A673 (cell line): ENCODE data around the gene BGN. TPM values are rescaled to one million over a fixed set of nuclear protein-coding genes. Genes with fewer than 3 reads are reported as not detected.

Experiments used
- BruUV-seq: library from RNA; stranded (reverse); fragments of 400-500 nt; replicated peaks from 2 replicates; lab custom pipeline; 2021; lab: Mats Ljungman, UMichigan
- CTCF ChIA-PET: fragments of 300-600 bp; sonication (Branson Sonifier 250); formaldehyde crosslinking; loops from one replicate; lab custom pipeline; 2022; ENCODE audit warnings: antibody characterized with exemption; lab: Charles Lee
- POLR2A ChIA-PET: fragments of 300-600 bp; sonication (Branson Sonifier 250); formaldehyde crosslinking; loops from one replicate; lab custom pipeline; 2022; ENCODE audit warnings: antibody characterized with exemption; ENCODE audit not compliant: low non-redundant PET; lab: Charles Lee
- DNase-seq: peaks from one replicate; pipeline ENCODE4 v3.0.0-alpha.2; 2015; ENCODE audit warnings: low spot score
- H3K27ac ChIP-seq: fragments of 200-600 bp; sonication (generic); 2 replicates; pipeline ENCODE4 v1.5.1; 2016; ENCODE audit warnings: mixed run types, low read depth, mild to moderate bottlenecking, mixed read lengths, antibody characterized with exemption, low read length; ENCODE audit not compliant: poor library complexity, severe bottlenecking
- H3K27me3 ChIP-seq: fragments of 200-600 bp; sonication (generic); replicated peaks from 2 replicates; pipeline ENCODE4 v1.6.1; 2017; ENCODE audit warnings: mixed run types, low read depth, mild to moderate bottlenecking, mixed read lengths, antibody characterized with exemption, low read length; ENCODE audit not compliant: insufficient read depth, poor library complexity
- H3K36me3 ChIP-seq: fragments of 200-600 bp; sonication (generic); 2 replicates; pipeline ENCODE4 v1.6.1; 2016; ENCODE audit warnings: mixed run types, mild to moderate bottlenecking, mixed read lengths, antibody characterized with exemption, low read length; ENCODE audit not compliant: insufficient read depth, poor library complexity, severe bottlenecking
- H3K4me1 ChIP-seq: fragments of 200-600 bp; sonication (generic); 2 replicates; pipeline ENCODE4 v1.6.1; 2017; ENCODE audit warnings: mixed run types, mild to moderate bottlenecking, mixed read lengths, antibody characterized with exemption, low read length; ENCODE audit not compliant: insufficient read depth, poor library complexity, severe bottlenecking
- H3K4me3 ChIP-seq: fragments of 200-600 bp; sonication (generic); 2 replicates; pipeline ENCODE4 v1.5.1; 2016; ENCODE audit warnings: low read depth, mixed run types, mild to moderate bottlenecking, mixed read lengths, low read length; ENCODE audit not compliant: poor library complexity, severe bottlenecking
- H3K9me3 ChIP-seq: fragments of 200-600 bp; sonication (generic); 2 replicates; pipeline ENCODE4 v1.6.1; 2016; ENCODE audit warnings: mixed run types, low read depth, mild to moderate bottlenecking, mixed read lengths, antibody characterized with exemption, low read length; ENCODE audit not compliant: poor library complexity, severe bottlenecking
- CTCF ChIP-seq: fragments of 300-800, 200-600 bp; sonication (generic); conservative IDR thresholded peaks from 2 replicates; pipeline ENCODE4 v1.5.1; 2017; ENCODE audit warnings: low read depth, mild to moderate bottlenecking, antibody characterized with exemption, low read length, moderate library complexity, mixed read lengths
- EZH2 ChIP-seq: fragments of 200-600 bp; sonication (generic); IDR thresholded peaks from 2 replicates; pipeline ENCODE4 v1.6.1; 2017; ENCODE audit warnings: borderline replicate concordance, low read depth, mild to moderate bottlenecking, mixed read lengths, antibody characterized with exemption, low read length; ENCODE audit not compliant: poor library complexity, severe bottlenecking
- intact Hi-C: fragments of 100-400 bp; cut with micrococcal nuclease; formaldehyde crosslinking; loops from one replicate; pipeline ENCODE4 v1.10.0; 2022; ENCODE audit not compliant: unreplicated experiment
- total RNA-seq: library from RNA; stranded (reverse); gene quantifications from 2 replicates; pipeline ENCODE4 v1.2.3, GENCODE V29; 2021

BGN gene
- total RNA-seq, 1 experiment from 2014 or later: 51.8 TPM

DNA sequence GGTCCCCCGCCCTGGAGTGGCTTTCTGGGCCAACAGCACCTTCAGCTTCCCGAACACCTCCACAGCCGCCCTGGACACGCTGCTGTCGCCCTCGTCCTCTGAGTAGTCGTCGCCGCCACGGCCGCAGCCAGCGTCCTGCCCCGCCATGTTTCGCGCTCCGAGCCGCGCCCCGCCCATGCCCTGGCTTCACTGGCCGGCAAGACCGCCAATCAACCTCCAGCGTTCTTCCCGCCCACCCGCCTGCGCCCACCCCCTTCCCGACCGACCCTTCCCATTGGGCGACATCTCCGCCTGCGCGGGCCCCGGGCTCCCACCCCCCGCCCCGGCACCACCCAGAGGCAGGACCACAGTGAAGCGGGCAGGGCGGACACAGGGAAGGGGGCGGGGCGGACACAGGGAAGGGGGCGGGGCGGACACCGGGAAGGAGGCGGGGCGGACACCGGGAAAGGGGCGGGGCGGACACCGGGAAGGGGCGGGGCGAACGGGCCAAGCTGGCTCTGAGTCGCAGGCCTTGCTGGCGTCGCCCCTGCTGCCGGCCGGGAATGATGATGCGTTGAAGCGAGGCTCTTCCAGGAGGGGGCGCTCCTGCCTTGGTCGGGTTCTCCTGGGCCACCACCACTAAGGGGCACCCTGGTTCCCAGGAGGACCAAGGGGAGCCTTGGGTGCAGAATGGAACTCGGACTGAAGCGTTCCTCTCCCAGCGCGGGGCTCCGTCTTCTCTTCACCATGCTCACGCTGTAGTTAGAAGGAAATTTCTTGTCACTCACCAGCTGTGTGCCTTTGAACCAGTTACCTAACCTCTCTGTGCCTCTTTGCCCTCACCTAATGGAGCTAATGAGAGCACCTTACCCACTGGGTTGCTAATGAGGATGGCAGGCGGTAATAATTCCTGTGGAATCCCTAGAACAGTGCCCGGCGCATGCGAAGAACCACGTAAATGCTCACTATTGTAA is 24.1 kb upstream of the BGN start, which contains the start of gene HAUS7:
HAUS7 (minus strand) TSS at position 166 of the 953 bp plus-strand sequence; CDS start at position 147, 19 bp downstream.
- Histone ChIP-seq H3K27me3 (no peaks in the 10 kb centered on the region), H3K9me3 (no peaks in the 10 kb centered on the region), H3K36me3 (no peaks in the 10 kb centered on the region), H3K4me1 (peaks cover 5% of the 10 kb centered on the region), H3K27ac (peak within 1 kb of the TSS; percentile 51), H3K4me3 (peak within 1 kb of the TSS; percentile 59)
- POLR2A ChIA-PET: interaction anchor here (0.5 to 0.6 kb wide), 2 partner anchors 14 to 128 kb away, joined by 5 to 6 read pairs; partner anchors contain the start of gene CCNQ
- no TSS peak for BruUV-seq
- TF ChIP-seq EZH2 (no peak), CTCF (peak; percentile 81)
- peak; percentile 93 for DNase-seq
- intact Hi-C loops: loop anchor here (1.0 to 2.0 kb wide), 2 partner anchors 24 to 37 kb away; partner anchors contain the start of gene BGN
- CTCF ChIA-PET: interaction anchor here (0.6 to 2.1 kb wide), 7 partner anchors 10 to 308 kb away, joined by 3 to 9 read pairs (median 4); partner anchors contain the start of gene BGN

GRCh38 chrX:153471663-153472280 is 23.0 kb upstream of the BGN start:
- DNase-seq: no peak
- Histone ChIP-seq H3K36me3 (no peaks in the 10 kb centered on the region), H3K9me3 (no peaks in the 10 kb centered on the region), H3K27ac (no peak overlapping the region), H3K4me1 (peaks cover 16% of the 10 kb centered on the region), H3K27me3 (no peaks in the 10 kb centered on the region), H3K4me3 (no peak overlapping the region)
- ChIA-PET POLR2A (no interaction called here), CTCF (interaction anchor here (0.7 to 2.1 kb wide), 3 partner anchors 23 to 36 kb away, joined by 3 to 9 read pairs (median 6); partner anchors contain the start of gene BGN)
- BruUV-seq: no TSS peak
- intact Hi-C loops: loop anchor here (1.0 to 2.0 kb wide), 2 partner anchors 23 to 36 kb away; partner anchors contain the start of gene BGN
- no peak for TF ChIP-seq CTCF
- no peak for TF ChIP-seq EZH2

DNA sequence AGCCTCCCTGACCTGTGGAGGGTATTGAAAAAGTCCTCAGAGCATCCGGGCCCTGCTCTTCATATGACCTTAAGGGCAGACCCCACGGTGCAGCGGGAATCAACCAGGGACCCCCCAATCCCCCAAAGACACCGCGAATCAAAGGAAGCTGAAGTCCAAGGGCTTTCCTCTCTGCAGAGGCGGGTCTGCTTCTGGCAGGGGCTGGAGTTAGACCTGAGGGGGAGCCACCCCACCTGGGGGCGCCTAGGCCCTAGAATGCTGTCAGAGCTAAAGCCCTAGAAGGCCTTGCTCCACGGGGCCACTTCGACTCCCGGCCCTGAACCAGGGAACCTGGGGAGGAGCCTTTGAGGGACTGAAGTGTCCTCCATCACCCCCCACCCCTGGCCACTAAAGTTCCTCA is 21.7 kb upstream of the BGN start:
- H3K27ac ChIP-seq: no peak overlapping the region
- no peaks in the 10 kb centered on the region for H3K36me3 ChIP-seq
- no peak for DNase-seq
- no peak overlapping the region for H3K4me3 ChIP-seq
- no peaks in the 10 kb centered on the region for H3K9me3 ChIP-seq
- intact Hi-C loops: no loop called here
- no peaks in the 10 kb centered on the region for H3K27me3 ChIP-seq
- ChIA-PET POLR2A (no interaction called here), CTCF (no interaction called here)
- H3K4me1 ChIP-seq: peaks cover 30% of the 10 kb centered on the region
- no TSS peak for BruUV-seq
- no peak for TF ChIP-seq CTCF
- no peak for TF ChIP-seq EZH2
